ENCODE data around the gene LDHAL6B.
"Not testable (repeated sequence)": the region's sequence is repeated elsewhere in the genome, so short reads cannot be mapped to it uniquely, and the experiment has no call there.

The LDHAL6B gene

GRCh38 chr15:59206623-59207183 lies at the start of gene LDHAL6B:
TSS of gene LDHAL6B (plus strand) at chr15:59206843. CDS start at chr15:59206941, 98 bp downstream.
- Mint-ChIP-seq H3K4me3 (no peak within 1 kb of the TSS), H3K36me3 (peaks cover 31% of the 10 kb centered on the region), H3K4me1 (no peaks in the 10 kb centered on the region), H3K9me3 (no peaks in the 10 kb centered on the region), H3K27me3 (no peaks in the 10 kb centered on the region), H3K27ac (no peak within 1 kb of the TSS)
- no peak for DNase-seq (ENCODE audit: low spot score in 2 of 2)
- ATAC-seq (ENCODE audit: low read depth): no peak

- no peak for ATAC-seq (ENCODE audit: low read depth)
- DNase-seq (ENCODE audit: low spot score in 2 of 2): no peak
- Mint-ChIP-seq H3K27ac (no peak overlapping the region), H3K4me3 (no peak overlapping the region), H3K27me3 (no peaks in the 10 kb centered on the region), H3K36me3 (peaks cover 23% of the 10 kb centered on the region), H3K9me3 (no peaks in the 10 kb centered on the region), H3K4me1 (no peaks in the 10 kb centered on the region)
Measured at GRCh38 chr15:59157396-59157795, 49.2 kb upstream of the LDHAL6B start.

GRCh38 chr15:59157840-59158700 lies 48.6 kb upstream of the LDHAL6B start:
- Mint-ChIP-seq H3K4me1 (no peaks in the 10 kb centered on the region), H3K27me3 (no peaks in the 10 kb centered on the region)
- no peak for DNase-seq (ENCODE audit: low spot score in 2 of 2)

GRCh38 chr15:59158701-59159034 lies 48.0 kb upstream of the LDHAL6B start:
- ATAC-seq (ENCODE audit: low read depth) (no peak), DNase-seq (ENCODE audit: low spot score in 2 of 2) (no peak)
- Mint-ChIP-seq H3K4me1 (no peaks in the 10 kb centered on the region), H3K4me3 (no peak overlapping the region), H3K36me3 (peaks cover 15% of the 10 kb centered on the region), H3K9me3 (no peaks in the 10 kb centered on the region), H3K27ac (peak overlapping the region; percentile 68), H3K27me3 (no peaks in the 10 kb centered on the region)

More at GRCh38 chr15:59157840-59158700, 48.6 kb upstream of the LDHAL6B start:
- H3K27ac Mint-ChIP-seq: peak overlapping the region; percentile 68
- peaks cover 18% of the 10 kb centered on the region for H3K36me3 Mint-ChIP-seq
- no peak for ATAC-seq (ENCODE audit: low read depth)
- no peak overlapping the region for H3K4me3 Mint-ChIP-seq
- H3K9me3 Mint-ChIP-seq: no peaks in the 10 kb centered on the region

- Mint-ChIP-seq H3K4me1 (no peaks in the 10 kb centered on the region), H3K27ac (no peak overlapping the region), H3K36me3 (peaks cover 15% of the 10 kb centered on the region), H3K4me3 (no peak overlapping the region), H3K27me3 (no peaks in the 10 kb centered on the region), H3K9me3 (no peaks in the 10 kb centered on the region)
- ATAC-seq (ENCODE audit: low read depth) (no peak), DNase-seq (ENCODE audit: low spot score in 2 of 2) (no peak)
Measured at GRCh38 chr15:59159210-59159609, 47.4 kb upstream of the LDHAL6B start.

GRCh38 chr15:59160880-59161593 lies 45.6 kb upstream of the LDHAL6B start:
- DNase-seq (ENCODE audit: low spot score in 2 of 2): no peak
- H3K27ac Mint-ChIP-seq: no peak overlapping the region

GRCh38 chr15:59162080-59162479 lies 44.6 kb upstream of the LDHAL6B start:
- H3K36me3 Mint-ChIP-seq: peaks cover 14% of the 10 kb centered on the region
- H3K9me3 Mint-ChIP-seq; ATAC-seq (ENCODE audit: low read depth); H3K4me1 Mint-ChIP-seq; H3K27me3 Mint-ChIP-seq; DNase-seq (ENCODE audit: low spot score in 2 of 2); H3K27ac Mint-ChIP-seq; H3K4me3 Mint-ChIP-seq: not testable (repeated sequence)

More at GRCh38 chr15:59160880-59161593, 45.6 kb upstream of the LDHAL6B start:
- H3K4me3 Mint-ChIP-seq: no peak overlapping the region
- peak; percentile 44 for ATAC-seq (ENCODE audit: low read depth)
- H3K36me3 Mint-ChIP-seq: peaks cover 15% of the 10 kb centered on the region
- H3K27me3 Mint-ChIP-seq: no peaks in the 10 kb centered on the region
- no peaks in the 10 kb centered on the region for H3K4me1 Mint-ChIP-seq
- H3K9me3 Mint-ChIP-seq: no peaks in the 10 kb centered on the region

- H3K27ac Mint-ChIP-seq: peak overlapping the region; percentile 1
- no peaks in the 10 kb centered on the region for H3K27me3 Mint-ChIP-seq
- no peaks in the 10 kb centered on the region for H3K4me1 Mint-ChIP-seq
- ATAC-seq (ENCODE audit: low read depth) (peak; percentile 44), DNase-seq (ENCODE audit: low spot score in 2 of 2) (no peak)
- peaks cover 6% of the 10 kb centered on the region for H3K36me3 Mint-ChIP-seq
- no peak overlapping the region for H3K4me3 Mint-ChIP-seq
- no peaks in the 10 kb centered on the region for H3K9me3 Mint-ChIP-seq
Measured at GRCh38 chr15:59165726-59166125, 40.9 kb upstream of the LDHAL6B start.

GRCh38 chr15:59166166-59166565 lies 40.5 kb upstream of the LDHAL6B start:
- H3K36me3 Mint-ChIP-seq: peaks cover 6% of the 10 kb centered on the region
- H3K27me3 Mint-ChIP-seq: no peaks in the 10 kb centered on the region
- no peaks in the 10 kb centered on the region for H3K9me3 Mint-ChIP-seq
- H3K27ac Mint-ChIP-seq: peak overlapping the region; percentile 1
- ATAC-seq (ENCODE audit: low read depth) (no peak), DNase-seq (ENCODE audit: low spot score in 2 of 2) (no peak)
- H3K4me3 Mint-ChIP-seq: no peak overlapping the region
- no peaks in the 10 kb centered on the region for H3K4me1 Mint-ChIP-seq

- no peak for DNase-seq (ENCODE audit: low spot score in 2 of 2)
- peaks cover 8% of the 10 kb centered on the region for H3K36me3 Mint-ChIP-seq
- H3K27ac Mint-ChIP-seq: peak overlapping the region; percentile 1
- H3K9me3 Mint-ChIP-seq: no peaks in the 10 kb centered on the region
- no peak for ATAC-seq (ENCODE audit: low read depth)
- no peaks in the 10 kb centered on the region for H3K4me1 Mint-ChIP-seq
- H3K4me3 Mint-ChIP-seq: no peak overlapping the region
- H3K27me3 Mint-ChIP-seq: no peaks in the 10 kb centered on the region
Measured at GRCh38 chr15:59166601-59167265, 39.9 kb upstream of the LDHAL6B start.

- peaks cover 13% of the 10 kb centered on the region for H3K36me3 Mint-ChIP-seq
- H3K27me3 Mint-ChIP-seq: no peaks in the 10 kb centered on the region
- no peak overlapping the region for H3K4me3 Mint-ChIP-seq
- no peaks in the 10 kb centered on the region for H3K4me1 Mint-ChIP-seq
- DNase-seq (ENCODE audit: low spot score in 2 of 2) (no peak), ATAC-seq (ENCODE audit: low read depth) (no peak)
- H3K27ac Mint-ChIP-seq: no peak overlapping the region
- H3K9me3 Mint-ChIP-seq: no peaks in the 10 kb centered on the region
Measured at GRCh38 chr15:59168536-59168935, 38.1 kb upstream of the LDHAL6B start.

- no peak for ATAC-seq (ENCODE audit: low read depth)
- Mint-ChIP-seq H3K9me3 (peaks cover 1% of the 10 kb centered on the region), H3K4me3 (no peak overlapping the region), H3K36me3 (peaks cover 18% of the 10 kb centered on the region), H3K27ac (peak overlapping the region; percentile 12), H3K27me3 (no peaks in the 10 kb centered on the region), H3K4me1 (no peaks in the 10 kb centered on the region)
- DNase-seq (ENCODE audit: low spot score in 2 of 2): no peak
Measured at GRCh38 chr15:59169251-59169708, 37.4 kb upstream of the LDHAL6B start.

GRCh38 chr15:59170295-59171066 lies 36.2 kb upstream of the LDHAL6B start:
- Mint-ChIP-seq H3K27me3 (no peaks in the 10 kb centered on the region), H3K4me1 (no peaks in the 10 kb centered on the region), H3K36me3 (peaks cover 16% of the 10 kb centered on the region), H3K4me3 (no peak overlapping the region), H3K9me3 (peaks cover 1% of the 10 kb centered on the region), H3K27ac (no peak overlapping the region)
- DNase-seq (ENCODE audit: low spot score in 2 of 2) (no peak), ATAC-seq (ENCODE audit: low read depth) (no peak)
